Thyroid gland (tissue), 4 donors: Measurements from ENCODE around the gene MOCS2. TPM values are rescaled to one million over a fixed set of nuclear protein-coding genes. Genes with fewer than 3 reads are reported as not detected.
A peak's percentile ranks its signal among the peaks of the same experiment; 100 is the strongest.
"Not testable (repeated sequence)": the region's sequence is repeated elsewhere in the genome, so short reads cannot be mapped to it uniquely, and the experiment has no call there.

Source experiments
- DNase-seq, 2 donors: peaks; one replicate each; pipeline ENCODE4 v3.0.0-alpha.2; 2019
- H3K27ac ChIP-seq, 3 donors: fragments of 200-600 bp; sonication (generic); 1 replicate in 2 of 3; 2 replicates in 1 of 3; pipeline ENCODE4 v1.5.1; 2016 to 2019; ENCODE audit warnings: mild to moderate bottlenecking in 1 of 3, moderate library complexity in 1 of 3
- H3K27me3 ChIP-seq: fragments of 200-600 bp; sonication (generic); one replicate; pipeline ENCODE4 v1.5.1; 2019
- H3K36me3 ChIP-seq, 2 donors: fragments of 200-600 bp; sonication (generic); one replicate each; pipeline ENCODE4 v1.5.1; 2016 to 2019
- H3K4me1 ChIP-seq, 2 donors: fragments of 200-600 bp; sonication (generic); one replicate each; pipeline ENCODE4 v1.5.1; 2017 to 2019
- H3K4me3 ChIP-seq, 3 donors: fragments of 200-600 bp; sonication (generic); replicated peaks in 1 of 3; 1 replicate in 2 of 3; 2 replicates in 1 of 3; pipeline ENCODE4 v1.5.1; 2016; ENCODE audit warnings: mild to moderate bottlenecking in 1 of 3
- H3K9me3 ChIP-seq: fragments of 200-600 bp; sonication (generic); one replicate; pipeline ENCODE4 v1.5.1; 2017
- CTCF ChIP-seq, 6 experiments: fragments of 200-600 bp in 3 of 6; fragments of 450-650 bp in 3 of 6; sonication (generic) in 3 of 6; IDR thresholded peaks; one replicate each; pipeline ENCODE4 v1.5.1; 2016 to 2019; ENCODE audit warnings: antibody characterized with exemption in 6 of 6, mild to moderate bottlenecking in 2 of 6, inconsistent platforms in 1 of 6, moderate library complexity in 1 of 6
- POLR2A ChIP-seq, 2 donors: fragments of 450-650 bp; IDR thresholded peaks; one replicate each; pipeline ENCODE4 v1.6.1; 2017; ENCODE audit warnings: antibody characterized with exemption in 2 of 2, mild to moderate bottlenecking in 2 of 2, moderate library complexity in 1 of 2
- WGBS, 2 donors: methylation state at CpG; one replicate each; pipeline ENCODE4 v1.1.5; 2017; 5-methylcytosine and 5-hydroxymethylcytosine counted together
- intact Hi-C: fragments of 100-400 bp; cut with DNase I; formaldehyde crosslinking; loops from one replicate; pipeline ENCODE4 v1.15.1; 2023
- total RNA-seq, 4 donors: library from RNA; depleted of rRNA; stranded (reverse); fragments of >200 nt; gene quantifications; one replicate each; pipeline ENCODE4 v1.2.3, GENCODE V29; 2016

The MOCS2 gene
- total RNA-seq, 4 donors from 2014 or later: 48.5 to 76.3 (median 62.9) TPM

- H3K36me3 ChIP-seq: no peaks in the 10 kb centered on the region
- no peak for DNase-seq
- no peak overlapping the region for H3K27ac ChIP-seq
- TF ChIP-seq CTCF (IDR thresholded peaks at IDR 0.05): no peak
- TF ChIP-seq POLR2A (IDR thresholded peaks at IDR 0.05): no peak
- no peaks in the 10 kb centered on the region for H3K9me3 ChIP-seq
- WGBS, 2 donors: 83 to 96% methylated on average over 5 of the region's 5 CpGs
- H3K4me1 ChIP-seq: no peaks in the 10 kb centered on the region
- intact Hi-C loops: no loop called here
- H3K27me3 ChIP-seq: no peaks in the 10 kb centered on the region
- H3K4me3 ChIP-seq: no peak overlapping the region
These were observed 9.3 kb upstream of the MOCS2 start for GRCh38 chr5:53118879-53119278.

- no peak overlapping the region for H3K4me3 ChIP-seq
- H3K27me3 ChIP-seq: no peaks in the 10 kb centered on the region
- DNase-seq: no peak
- TF ChIP-seq CTCF (IDR thresholded peaks at IDR 0.05) (no peak), POLR2A (IDR thresholded peaks at IDR 0.05) (no peak)
- H3K9me3 ChIP-seq: no peaks in the 10 kb centered on the region
- 83 to 85% methylated on average over 1 of the region's 1 CpG for WGBS, 2 donors
- H3K4me1 ChIP-seq: no peaks in the 10 kb centered on the region
- intact Hi-C loops: no loop called here
- no peak overlapping the region for H3K27ac ChIP-seq
- H3K36me3 ChIP-seq: no peaks in the 10 kb centered on the region
These were observed 7.0 kb upstream of the MOCS2 start for GRCh38 chr5:53116597-53116996.

- DNase-seq: no peak
- no peaks in the 10 kb centered on the region for H3K27me3 ChIP-seq
- intact Hi-C loops: no loop called here
- H3K27ac ChIP-seq: no peak overlapping the region
- TF ChIP-seq POLR2A (IDR thresholded peaks at IDR 0.05) (no peak), CTCF (IDR thresholded peaks at IDR 0.05) (peak in 1 of 6 experiments; percentile 12)
- peaks cover 0 to 7% of the 10 kb centered on the region in 2 donors for H3K4me1 ChIP-seq
- no peak overlapping the region for H3K4me3 ChIP-seq
- no peaks in the 10 kb centered on the region for H3K36me3 ChIP-seq
- no peaks in the 10 kb centered on the region for H3K9me3 ChIP-seq
These were observed 5.4 kb upstream of the MOCS2 start for GRCh38 chr5:53114988-53115387.

GRCh38 chr5:53113947-53114346, 4.4 kb upstream of the MOCS2 start:
- Histone ChIP-seq H3K27ac (no peak overlapping the region), H3K4me3 (no peak overlapping the region), H3K4me1 (peaks cover 0 to 7% of the 10 kb centered on the region in 2 donors), H3K36me3 (no peaks in the 10 kb centered on the region), H3K27me3 (no peaks in the 10 kb centered on the region), H3K9me3 (no peaks in the 10 kb centered on the region)
- no peak for DNase-seq
- intact Hi-C loops: no loop called here
- WGBS, 2 donors: 77 to 80% methylated on average over 9 of the region's 9 CpGs
- TF ChIP-seq POLR2A (IDR thresholded peaks at IDR 0.05) (no peak), CTCF (IDR thresholded peaks at IDR 0.05) (no peak)

GRCh38 chr5:53112909-53113308, 3.4 kb upstream of the MOCS2 start:
- Histone ChIP-seq H3K27ac (no peak overlapping the region), H3K27me3 (no peaks in the 10 kb centered on the region), H3K9me3 (no peaks in the 10 kb centered on the region), H3K4me1 (peaks cover 6 to 14% of the 10 kb centered on the region in 2 donors), H3K36me3 (no peaks in the 10 kb centered on the region), H3K4me3 (no peak overlapping the region)
- DNase-seq: no peak
- intact Hi-C loops: no loop called here
- 90 to 91% methylated on average over 3 of the region's 3 CpGs for WGBS, 2 donors
- no peak for TF ChIP-seq CTCF (IDR thresholded peaks at IDR 0.05)
- TF ChIP-seq POLR2A (IDR thresholded peaks at IDR 0.05): no peak

- H3K4me3 ChIP-seq, H3K36me3 ChIP-seq, H3K9me3 ChIP-seq, DNase-seq, intact Hi-C loops, H3K27me3 ChIP-seq, H3K27ac ChIP-seq: not testable (repeated sequence)
- peaks cover 6 to 17% of the 10 kb centered on the region in 2 donors for H3K4me1 ChIP-seq
- WGBS, 2 donors: 93% methylated on average over 6 of the region's 6 CpGs
These were observed 2.8 kb upstream of the MOCS2 start for GRCh38 chr5:53112307-53112706.
